ENCODE data around the gene AKAP4. TPM values are rescaled to one million over a fixed set of nuclear protein-coding genes. Genes with fewer than 3 reads are reported as not detected.

Gene AKAP4
- total RNA-seq, 3 donors from 2014 or later = not detected

- no peak overlapping the region for H3K4me3 ChIP-seq
- peaks cover 0 to 47% of the 10 kb centered on the region in 2 donors for H3K27me3 ChIP-seq
- H3K9me3 ChIP-seq = no peaks in the 10 kb centered on the region
- no peak overlapping the region for H3K27ac ChIP-seq
- no peak for TF ChIP-seq POLR2A (IDR thresholded peaks at IDR 0.05)
- no peak for TF ChIP-seq CTCF (IDR thresholded peaks at IDR 0.05)
- TF ChIP-seq POLR2AphosphoS5 (IDR thresholded peaks at IDR 0.05) = no peak
- no peak for DNase-seq (ENCODE audit: low spot score in 2 of 2)
- H3K36me3 ChIP-seq = no peaks in the 10 kb centered on the region
- no peaks in the 10 kb centered on the region for H3K4me1 ChIP-seq
- intact Hi-C loops (cut with DNase I; ENCODE audit: low total_unique reads) = no loop called here
Observed at GRCh38 chrX:50157545-50158135, 43.2 kb downstream of the AKAP4 start.

GRCh38 chrX:50154429-50154828 is 46.4 kb downstream of the AKAP4 start:
- H3K4me1 ChIP-seq = no peaks in the 10 kb centered on the region
- H3K27me3 ChIP-seq = peaks cover 0 to 39% of the 10 kb centered on the region in 2 donors
- TF ChIP-seq POLR2A (IDR thresholded peaks at IDR 0.05) (no peak), CTCF (IDR thresholded peaks at IDR 0.05) (no peak), POLR2AphosphoS5 (IDR thresholded peaks at IDR 0.05) (no peak)
- intact Hi-C loops (cut with DNase I; ENCODE audit: low total_unique reads) = no loop called here
- H3K36me3 ChIP-seq = no peaks in the 10 kb centered on the region
- DNase-seq (ENCODE audit: low spot score in 2 of 2) = no peak
- H3K4me3 ChIP-seq = no peak overlapping the region
- no peak overlapping the region for H3K27ac ChIP-seq
- H3K9me3 ChIP-seq = no peaks in the 10 kb centered on the region

- intact Hi-C loops (cut with DNase I; ENCODE audit: low total_unique reads) = no loop called here
- Histone ChIP-seq H3K4me1 (no peaks in the 10 kb centered on the region), H3K36me3 (no peaks in the 10 kb centered on the region), H3K27me3 (peaks cover 0 to 23% of the 10 kb centered on the region in 2 donors), H3K27ac (no peak overlapping the region), H3K9me3 (no peaks in the 10 kb centered on the region), H3K4me3 (no peak overlapping the region)
- DNase-seq (ENCODE audit: low spot score in 2 of 2) = no peak
- TF ChIP-seq CTCF (IDR thresholded peaks at IDR 0.05) (no peak), POLR2AphosphoS5 (IDR thresholded peaks at IDR 0.05) (no peak), POLR2A (IDR thresholded peaks at IDR 0.05) (no peak)
Observed at GRCh38 chrX:50152456-50152855, 48.4 kb downstream of the AKAP4 start.

GRCh38 chrX:50147972-50148371 is 52.8 kb downstream of the AKAP4 start:
- no peak overlapping the region for H3K27ac ChIP-seq
- H3K4me3 ChIP-seq = no peak overlapping the region
- H3K4me1 ChIP-seq = no peaks in the 10 kb centered on the region
- TF ChIP-seq POLR2AphosphoS5 (IDR thresholded peaks at IDR 0.05) (no peak), POLR2A (IDR thresholded peaks at IDR 0.05) (no peak), CTCF (IDR thresholded peaks at IDR 0.05) (no peak)
- intact Hi-C loops (cut with DNase I; ENCODE audit: low total_unique reads) = no loop called here
- no peak for DNase-seq (ENCODE audit: low spot score in 2 of 2)
- H3K27me3 ChIP-seq = peaks cover 0 to 14% of the 10 kb centered on the region in 2 donors
- no peaks in the 10 kb centered on the region for H3K9me3 ChIP-seq
- no peaks in the 10 kb centered on the region for H3K36me3 ChIP-seq

Other genes starting within 250 kb of the AKAP4 start
- gene CCNB3, start 3.8 kb upstream of the AKAP4 start, total RNA-seq = 1 to 10 TPM in 1 of 3 donors, under 1 TPM in 2; 0.33 to 1.3 (median 0.59) TPM